K562 (cell line): ENCODE results near the gene NFXL1. TPM values are rescaled to one million over a fixed set of nuclear protein-coding genes. Genes with fewer than 3 reads are reported as not detected.

Source experiments
- ATAC-seq: fragments of 200-7000 bp; cut with Tn5 transposase; 3 replicates; pipeline ENCODE4 v1.9.1; 2020; ENCODE audit warnings: moderate library complexity
- BruUV-seq: library from RNA; stranded (reverse); fragments of 400-500 nt; replicated peaks from 2 replicates; lab custom pipeline; 2021; lab: Mats Ljungman, UMichigan
- CTCF ChIA-PET: fragments of 300-600 bp; formaldehyde crosslinking; extraction: SDS; loops from one replicate; lab custom pipeline; 2021; ENCODE audit warnings: low intra/inter-chr PET ratio; lab: Yijun Ruan, JAX
- POLR2A ChIA-PET: fragments of 300-600, 350-650 bp; sonication (Branson Sonifier 250); formaldehyde crosslinking; extraction: SDS; loops from one replicate; lab custom pipeline; 2021; ENCODE audit warnings: antibody characterized with exemption, inconsistent platforms; lab: Yijun Ruan, JAX
- DNase-seq, 4 experiments: peaks; one replicate each; pipeline versions ENCODE4 v3.0.0 to v3.0.0-alpha.2; 2011 to 2018; ENCODE audit warnings: low spot score in 3 of 4, mixed read lengths in 3 of 4; ENCODE audit errors: extremely low read depth in 1 of 4
- FAIRE-seq: peaks from 2 replicates; lab custom pipeline; 2011; peaks lifted over from hg19 to GRCh38; lab: Jason Lieb, UNC
- H2AFZ ChIP-seq: 2 replicates; pipeline ENCODE4 v1.6.0; 2011; ENCODE audit warnings: low read depth, low read length, control low read depth, inconsistent platforms
- H3K27ac ChIP-seq: fragments of 200-600 bp; 3 replicates; pipeline ENCODE4 v1.8.0; 2011; ENCODE audit warnings: low read depth, mild to moderate bottlenecking, control low read depth, inconsistent platforms, low read length, moderate library complexity, mixed read lengths; ENCODE audit errors: extremely low read depth
- H3K27me3 ChIP-seq, 2 experiments: fragments of 300-600 bp in 1 of 2; 2 replicates in 1 of 2; 3 replicates in 1 of 2; pipeline versions ENCODE4 v1.6.0 to v1.8.0; 2011; ENCODE audit warnings: inconsistent platforms in 2 of 2, low read length in 2 of 2, mild to moderate bottlenecking in 1 of 2, mixed read lengths in 1 of 2, moderate library complexity in 1 of 2; ENCODE audit not compliant: control insufficient read depth in 2 of 2, insufficient read depth in 2 of 2
- H3K36me3 ChIP-seq: fragments of 300-600 bp; 3 replicates; pipeline ENCODE4 v1.8.0; 2011; ENCODE audit warnings: mild to moderate bottlenecking, low read length, inconsistent platforms; ENCODE audit not compliant: control insufficient read depth, insufficient read depth
- H3K4me1 ChIP-seq, 2 experiments: fragments of 200-600 bp in 1 of 2; replicated peaks in 1 of 2; 2 replicates in 1 of 2; 3 replicates in 1 of 2; pipeline versions ENCODE4 v1.5.1 to v1.8.0; 2011; ENCODE audit warnings: inconsistent platforms in 2 of 2, low read length in 2 of 2, mild to moderate bottlenecking in 1 of 2, mixed read lengths in 1 of 2, moderate library complexity in 1 of 2; ENCODE audit not compliant: control insufficient read depth in 2 of 2, insufficient read depth in 2 of 2
- H3K4me2 ChIP-seq: 2 replicates; pipeline ENCODE4 v1.6.1; 2011; ENCODE audit warnings: low read length, control low read depth, inconsistent platforms, mixed read lengths; ENCODE audit not compliant: insufficient read depth
- H3K4me3 ChIP-seq: fragments of 200-600 bp; sonication (generic), shearing (Covaris generic); 2 replicates; pipeline ENCODE4 v1.5.1; 2016; ENCODE audit warnings: control low read depth, inconsistent platforms
- H3K79me2 ChIP-seq: fragments of 200-600 bp; 3 replicates; pipeline ENCODE4 v1.8.0; 2011; ENCODE audit warnings: low read length, inconsistent platforms; ENCODE audit not compliant: control insufficient read depth, insufficient read depth
- H3K9ac ChIP-seq, 2 experiments: 2 replicates each; pipeline versions ENCODE4 v1.6.0 to v1.6.1; 2011; ENCODE audit warnings: low read depth in 2 of 2, low read length in 2 of 2, control low read depth in 1 of 2, inconsistent platforms in 1 of 2, mild to moderate bottlenecking in 1 of 2, mixed read lengths in 1 of 2; ENCODE audit not compliant: insufficient read depth in 1 of 2
- H3K9me1 ChIP-seq: one replicate; pipeline ENCODE4 v1.6.0; 2011; ENCODE audit warnings: inconsistent platforms, mild to moderate bottlenecking, low read length, moderate library complexity; ENCODE audit not compliant: control insufficient read depth, insufficient read depth
- H3K9me3 ChIP-seq: replicated peaks from 2 replicates; pipeline ENCODE4 v1.5.1; 2011; ENCODE audit warnings: low read depth, low read length, inconsistent platforms; ENCODE audit not compliant: control insufficient read depth, insufficient read depth
- H4K20me1 ChIP-seq: replicated peaks from 2 replicates; pipeline ENCODE4 v1.6.1; 2011; ENCODE audit warnings: low read length, inconsistent platforms, mixed read lengths; ENCODE audit not compliant: control insufficient read depth, insufficient read depth
- ARHGAP35 ChIP-seq: fragments of 450-650 bp; IDR thresholded peaks from 2 replicates; pipeline ENCODE4 v1.6.1; 2018; ENCODE audit not compliant: partially characterized antibody
- CHD2 ChIP-seq: IDR thresholded peaks from 2 replicates; pipeline ENCODE4 v1.6.1; 2011; ENCODE audit warnings: low read depth, low read length
- CREM ChIP-seq: IDR thresholded peaks from 2 replicates; pipeline ENCODE4 v1.6.1; 2014; ENCODE audit warnings: antibody characterized with exemption, low read depth
- CTBP1 ChIP-seq: fragments of 450-650 bp; IDR thresholded peaks from 2 replicates; pipeline ENCODE4 v1.6.1; 2016; ENCODE audit warnings: borderline replicate concordance
- CXXC5 ChIP-seq: fragments of 250-450 bp; sonication (Bioruptor Pico); IDR thresholded peaks from 2 replicates; pipeline ENCODE4 v1.8.0; 2022; ENCODE audit warnings: inconsistent platforms, mild to moderate bottlenecking, moderate library complexity
- EHMT2 ChIP-seq: fragments of 450-650 bp; IDR thresholded peaks from 2 replicates; pipeline ENCODE4 v1.6.1; 2018; ENCODE audit warnings: antibody characterized with exemption
- FOXK2 ChIP-seq, 2 experiments: fragments of 450-650 bp; IDR thresholded peaks in 1 of 2; conservative IDR thresholded peaks in 1 of 2; 2 replicates each; pipeline ENCODE4 v1.6.1; 2016; ENCODE audit warnings: low read depth in 2 of 2, mild to moderate bottlenecking in 1 of 2
- HNRNPLL ChIP-seq: fragments of 200-400 bp; formaldehyde crosslinking; IDR thresholded peaks from 2 replicates; pipeline ENCODE4 v1.6.1; 2017; ENCODE audit warnings: low read length, low read depth, mild to moderate bottlenecking; ENCODE audit not compliant: poor library complexity, severe bottlenecking
- PKNOX1 ChIP-seq: fragments of 450-650 bp; IDR thresholded peaks from 2 replicates; pipeline ENCODE4 v1.6.1; 2016
- PRMT5 ChIP-seq: sonication (generic); formaldehyde crosslinking; IDR thresholded peaks from 2 replicates; pipeline ENCODE4 v1.5.0; 2020; ENCODE audit warnings: missing genetic modification reagents
- RB1 ChIP-seq: fragments of 450-650 bp; IDR thresholded peaks from 2 replicates; pipeline ENCODE4 v1.6.1; 2017; ENCODE audit warnings: low read depth, mild to moderate bottlenecking
- SMC3 ChIP-seq: conservative IDR thresholded peaks from 2 replicates; pipeline ENCODE4 v1.6.1; 2011; ENCODE audit warnings: low read depth, low read length, improper control_type of control experiment; ENCODE audit not compliant: insufficient read depth
- STAG1 ChIP-seq: sonication (generic); formaldehyde crosslinking; IDR thresholded peaks from 2 replicates; pipeline ENCODE4 v1.5.0; 2020; ENCODE audit warnings: missing genetic modification reagents, borderline replicate concordance
- TEAD1 ChIP-seq, 2 experiments: fragments of 450-650 bp in 1 of 2; sonication (generic) in 1 of 2; formaldehyde crosslinking; IDR thresholded peaks; 2 replicates each; pipeline versions ENCODE4 v1.4.0 to v1.8.0; 2020 to 2022; ENCODE audit warnings: mild to moderate bottlenecking in 2 of 2, missing genetic modification reagents in 1 of 2
- ZEB2 ChIP-seq: fragments of 450-650 bp; IDR thresholded peaks from 2 replicates; pipeline ENCODE4 v1.6.1; 2016
- WGBS: fragments of 100-300 bp; shearing (Covaris generic); methylation state at CpG from one replicate; pipeline ENCODE4 v1.1.6; 2016; ENCODE audit warnings: low coverage, mixed read lengths; ENCODE audit not compliant: insufficient coverage; ENCODE audit errors: missing lambda C conversion rate; 5-methylcytosine and 5-hydroxymethylcytosine counted together
- in situ Hi-C: fragments of 300-500 bp; cut with MboI; formaldehyde crosslinking; loops from 4 replicates; pipeline ENCODE4 v1.15.0; 2018; ENCODE audit warnings: inconsistent platforms, mixed read lengths
- intact Hi-C: fragments of 100-400 bp; cut with micrococcal nuclease; formaldehyde crosslinking; loops from 2 replicates; pipeline ENCODE4 v1.14.2; 2022
- polyA plus RNA-seq, 8 experiments: library from polyadenylated mRNA; depleted of rRNA in 4 of 8; stranded (reverse) in 5 of 8; unstranded in 3 of 8; fragments of >200 nt; fragmentation: Nextera tagmentation in 2 of 8; fragmentation: Illumina TruSeq in 1 of 8; extraction: Ambion mirVana in 2 of 8; extraction: Trizol in 1 of 8; gene quantifications; 2 replicates each; pipeline versions ENCODE4 v1.2.1 to v1.2.3, GENCODE V29; 2011 to 2014; ENCODE audit warnings: inconsistent platforms in 1 of 8, missing spikeins in 1 of 8
- total RNA-seq, 7 experiments: library from RNA; depleted of rRNA in 6 of 7; stranded (reverse); fragments of >200 nt in 6 of 7; fragmentation: Illumina TruSeq in 2 of 7; extraction: Trizol in 2 of 7; gene quantifications; 2 replicates each; pipeline versions ENCODE4 v1.2.1 to v1.2.3, GENCODE V29; 2011 to 2021; ENCODE audit warnings: low replicate concordance in 1 of 7

NFXL1 gene
- total and polyA plus RNA-seq, 9 of the 15 experiments (the other 6 are each of a cell fraction or from before 2014, with no cell fraction given) = 7.5 to 27.0 (median 10.6) TPM

- Histone ChIP-seq H2AFZ (peak overlapping the region; percentile 30; the same call in 1 of the 2 replicates), H3K4me2 (peak overlapping the region; percentile 61), H3K4me1 (no peaks in the 10 kb centered on the region; a peak in 1 of 5 replicates), H3K36me3 (no peaks in the 10 kb centered on the region), H3K9me3 (no peaks in the 10 kb centered on the region), H3K27me3 (no peaks in the 10 kb centered on the region; a peak in 3 of 5 replicates), H3K9ac (peak overlapping the region in 1 of 2 experiments; percentile 80; a peak in 1 of 4 replicates), H3K4me3 (no peak overlapping the region), H3K79me2 (no peaks in the 10 kb centered on the region), H3K9me1 (no peaks in the 10 kb centered on the region), H3K27ac (no peak overlapping the region), H4K20me1 (no peaks in the 10 kb centered on the region)
- FAIRE-seq (peak; percentile 89), ATAC-seq (peak; percentile 100), DNase-seq (peak; percentile 26 to 76 (median 48))
- CTCF ChIA-PET = interaction anchor here (1.0 kb wide), 1 partner anchor 9 kb away, joined by 4 read pairs; no protein-coding TSS in a partner anchor
- WGBS = 2% methylated on average over 15 of the region's 15 CpGs
- BruUV-seq = no TSS peak
- POLR2A ChIA-PET = no interaction called here
- intact Hi-C loops = loop anchor here (5.0 kb wide), 1 partner anchor 161 kb away; no protein-coding TSS in a partner anchor
- in situ Hi-C loops = loop anchor here (10.0 kb wide), 1 partner anchor 222 kb away; no protein-coding TSS in a partner anchor
- TF ChIP-seq STAG1 (peak; percentile 47; the same call in 1 of the 2 replicates), RB1 (0 out of 2 replicates have a peak, but pooled peaks have one; percentile 29), PRMT5 (no peak), CXXC5 (CRISPR knock-in tag) (0 out of 2 replicates have a peak, but pooled peaks have one; percentile 12), SMC3 (0 out of 2 replicates have a peak, but pooled peaks have one; percentile 25), EHMT2 (peak; percentile 77; the same call in 1 of the 2 replicates), ARHGAP35 (no peak), CREM (peak; percentile 35; the same call in 1 of the 2 replicates), CTBP1 (peak; percentile 31; the same call in 1 of the 2 replicates), TEAD1 (CRISPR knock-in tag; IDR thresholded peaks at IDR 0.05) (peak in 1 of 2 experiments; percentile 55; a peak in 1 of 4 replicates), FOXK2 (conservative IDR thresholded peaks at IDR 0.05 in 1 of 2, IDR thresholded peaks at IDR 0.05 in 1 of 2; ENCODE audit: low read depth in 2 of 2) (peak; percentile 65 to 78; a peak in 3 of 4 replicates), PKNOX1 (0 out of 2 replicates have a peak, but pooled peaks have one; percentile 11), ZEB2 (peak; percentile 58; the same call in 1 of the 2 replicates), CHD2 (no peak), HNRNPLL (peak; percentile 24)
Measured at GRCh38 chr4:47926667-47927258, 12.4 kb upstream of the NFXL1 start.
